OCI-LY3 (cell line): Measurements from ENCODE around the gene SCN8A.

ENCODE experiments used
- H2AFZ ChIP-seq: fragments of 200-600, 300-600 bp; shearing (Covaris generic); 2 replicates; pipeline ENCODE4 v1.6.0; 2014; ENCODE audit warnings: antibody characterized with exemption, low read depth, low read length
- H3K27ac ChIP-seq: fragments of 200-600, 300-600 bp; sonication (generic); 2 replicates; pipeline ENCODE4 v1.5.1; 2014; ENCODE audit warnings: mild to moderate bottlenecking, low read length, moderate library complexity, mixed read lengths
- H3K27me3 ChIP-seq: fragments of 200-600, 300-600 bp; sonication (generic); 2 replicates; pipeline ENCODE4 v1.6.1; 2014; ENCODE audit warnings: low read depth, low read length, mixed read lengths
- H3K36me3 ChIP-seq: fragments of 200-600, 300-600 bp; sonication (generic); replicated peaks from 2 replicates; pipeline ENCODE3; 2014; ENCODE audit warnings: low read depth, low read length, mixed read lengths
- H3K4me1 ChIP-seq: fragments of 300-600, 200-600 bp; sonication (generic); 2 replicates; pipeline ENCODE4 v1.6.1; 2014; ENCODE audit warnings: low read length, mixed read lengths
- H3K4me2 ChIP-seq: fragments of 200-600, 300-600 bp; sonication (generic); 2 replicates; pipeline ENCODE4 v1.6.1; 2014; ENCODE audit warnings: low read length, mixed read lengths
- H3K4me3 ChIP-seq: fragments of 300-600, 200-600 bp; sonication (generic); 2 replicates; pipeline ENCODE4 v1.5.1; 2014; ENCODE audit warnings: antibody characterized with exemption, mild to moderate bottlenecking, low read length, moderate library complexity
- H3K79me2 ChIP-seq: fragments of 300-600, 200-600 bp; shearing (Covaris generic); 2 replicates; pipeline ENCODE4 v1.6.1; 2014; ENCODE audit warnings: mild to moderate bottlenecking, low read length, mixed read lengths
- H3K9ac ChIP-seq: fragments of 300-600, 200-600 bp; shearing (Covaris generic); 2 replicates; pipeline ENCODE4 v1.6.0; 2014; ENCODE audit warnings: mild to moderate bottlenecking, low read length, moderate library complexity
- H3K9me3 ChIP-seq: fragments of 200-600, 300-600 bp; shearing (Covaris generic); 2 replicates; pipeline ENCODE4 v1.6.1; 2014; ENCODE audit warnings: low read length, mixed read lengths; ENCODE audit not compliant: insufficient read depth
- H4K20me1 ChIP-seq: fragments of 200-600, 300-600 bp; sonication (generic); 2 replicates; pipeline ENCODE4 v1.6.1; 2016; ENCODE audit warnings: low read length, mixed read lengths; ENCODE audit not compliant: insufficient read depth
- CTCF ChIP-seq: fragments of 200-600, 300-600 bp; sonication (generic); IDR thresholded peaks from 2 replicates; pipeline ENCODE4 v1.5.1; 2014; ENCODE audit warnings: antibody characterized with exemption, low read length, low read depth
- EZH2phosphoT487 ChIP-seq: fragments of 200-600 bp; shearing (Covaris generic); IDR thresholded peaks from 2 replicates; pipeline ENCODE4 v1.6.1; 2018; ENCODE audit warnings: antibody characterized with exemption, mixed run types, low read depth

Gene SCN8A

GRCh38 chr12:51851413-51852124 is 260.5 kb downstream of the SCN8A start:
- no peak overlapping the region for H3K9ac ChIP-seq
- H3K27ac ChIP-seq, result no peak overlapping the region
- H3K27me3 ChIP-seq, result peaks cover 27% of the 10 kb centered on the region
- no peaks in the 10 kb centered on the region for H3K79me2 ChIP-seq
- no peaks in the 10 kb centered on the region for H4K20me1 ChIP-seq
- no peaks in the 10 kb centered on the region for H3K36me3 ChIP-seq
- no peak overlapping the region for H2AFZ ChIP-seq
- no peak for TF ChIP-seq CTCF
- no peak overlapping the region for H3K4me3 ChIP-seq
- H3K4me1 ChIP-seq, result no peaks in the 10 kb centered on the region
- H3K4me2 ChIP-seq, result no peak overlapping the region
- H3K9me3 ChIP-seq, result no peaks in the 10 kb centered on the region

- TF ChIP-seq CTCF (no peak), EZH2phosphoT487 (no peak)
- no peak overlapping the region for H3K9ac ChIP-seq
Measured at GRCh38 chr12:51852404-51853137, 261.5 kb downstream of the SCN8A start.

GRCh38 chr12:51855586-51856428 is 264.8 kb downstream of the SCN8A start:
- Histone ChIP-seq H4K20me1 (no peaks in the 10 kb centered on the region), H3K36me3 (no peaks in the 10 kb centered on the region), H3K4me3 (no peak overlapping the region), H3K9ac (no peak overlapping the region), H3K4me1 (no peaks in the 10 kb centered on the region), H3K79me2 (no peaks in the 10 kb centered on the region), H2AFZ (no peak overlapping the region), H3K27me3 (peaks cover 34% of the 10 kb centered on the region), H3K4me2 (no peak overlapping the region), H3K27ac (no peak overlapping the region), H3K9me3 (no peaks in the 10 kb centered on the region)
- TF ChIP-seq EZH2phosphoT487 (no peak), CTCF (no peak)

More at GRCh38 chr12:51852404-51853137, 261.5 kb downstream of the SCN8A start:
- no peaks in the 10 kb centered on the region for H3K4me1 ChIP-seq
- no peak overlapping the region for H3K4me2 ChIP-seq
- H3K79me2 ChIP-seq, result no peaks in the 10 kb centered on the region
- no peak overlapping the region for H3K27ac ChIP-seq
- peaks cover 34% of the 10 kb centered on the region for H3K27me3 ChIP-seq
- H4K20me1 ChIP-seq, result no peaks in the 10 kb centered on the region
- no peak overlapping the region for H3K4me3 ChIP-seq
- H2AFZ ChIP-seq, result no peak overlapping the region
- no peaks in the 10 kb centered on the region for H3K36me3 ChIP-seq
- H3K9me3 ChIP-seq, result no peaks in the 10 kb centered on the region

GRCh38 chr12:51860986-51861385 is 270.0 kb downstream of the SCN8A start:
- Histone ChIP-seq H4K20me1 (no peaks in the 10 kb centered on the region), H3K4me3 (no peak overlapping the region), H3K36me3 (no peaks in the 10 kb centered on the region), H3K79me2 (no peaks in the 10 kb centered on the region), H3K4me1 (no peaks in the 10 kb centered on the region), H3K27me3 (peaks cover 22% of the 10 kb centered on the region; the same call in 1 of the 2 replicates), H3K9ac (no peak overlapping the region), H3K4me2 (no peak overlapping the region), H2AFZ (no peak overlapping the region), H3K27ac (no peak overlapping the region), H3K9me3 (no peaks in the 10 kb centered on the region)
- TF ChIP-seq EZH2phosphoT487 (no peak), CTCF (no peak)
